ENCODE results near the gene CELSR3.

GRCh38 chr3:48630833-48631232 is 31.9 kb downstream of the CELSR3 start:
- TF ChIP-seq, protein P1, sequence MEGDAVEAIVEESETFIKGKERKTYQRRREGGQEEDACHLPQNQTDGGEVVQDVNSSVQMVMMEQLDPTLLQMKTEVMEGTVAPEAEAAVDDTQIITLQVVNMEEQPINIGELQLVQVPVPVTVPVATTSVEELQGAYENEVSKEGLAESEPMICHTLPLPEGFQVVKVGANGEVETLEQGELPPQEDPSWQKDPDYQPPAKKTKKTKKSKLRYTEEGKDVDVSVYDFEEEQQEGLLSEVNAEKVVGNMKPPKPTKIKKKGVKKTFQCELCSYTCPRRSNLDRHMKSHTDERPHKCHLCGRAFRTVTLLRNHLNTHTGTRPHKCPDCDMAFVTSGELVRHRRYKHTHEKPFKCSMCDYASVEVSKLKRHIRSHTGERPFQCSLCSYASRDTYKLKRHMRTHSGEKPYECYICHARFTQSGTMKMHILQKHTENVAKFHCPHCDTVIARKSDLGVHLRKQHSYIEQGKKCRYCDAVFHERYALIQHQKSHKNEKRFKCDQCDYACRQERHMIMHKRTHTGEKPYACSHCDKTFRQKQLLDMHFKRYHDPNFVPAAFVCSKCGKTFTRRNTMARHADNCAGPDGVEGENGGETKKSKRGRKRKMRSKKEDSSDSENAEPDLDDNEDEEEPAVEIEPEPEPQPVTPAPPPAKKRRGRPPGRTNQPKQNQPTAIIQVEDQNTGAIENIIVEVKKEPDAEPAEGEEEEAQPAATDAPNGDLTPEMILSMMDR (conservative IDR thresholded peaks at IDR 0.05; ENCODE audit: low read depth, low read length): no peak
- no peak for TF ChIP-seq MAFK (IDR thresholded peaks at IDR 0.05; ENCODE audit: low read depth, low read length)
- TF ChIP-seq, protein P2, sequence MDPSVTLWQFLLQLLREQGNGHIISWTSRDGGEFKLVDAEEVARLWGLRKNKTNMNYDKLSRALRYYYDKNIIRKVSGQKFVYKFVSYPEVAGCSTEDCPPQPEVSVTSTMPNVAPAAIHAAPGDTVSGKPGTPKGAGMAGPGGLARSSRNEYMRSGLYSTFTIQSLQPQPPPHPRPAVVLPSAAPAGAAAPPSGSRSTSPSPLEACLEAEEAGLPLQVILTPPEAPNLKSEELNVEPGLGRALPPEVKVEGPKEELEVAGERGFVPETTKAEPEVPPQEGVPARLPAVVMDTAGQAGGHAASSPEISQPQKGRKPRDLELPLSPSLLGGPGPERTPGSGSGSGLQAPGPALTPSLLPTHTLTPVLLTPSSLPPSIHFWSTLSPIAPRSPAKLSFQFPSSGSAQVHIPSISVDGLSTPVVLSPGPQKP (IDR thresholded peaks at IDR 0.05; ENCODE audit: borderline replicate concordance, low read depth, low read length): no peak
- no peak for TF ChIP-seq POLR2A (IDR thresholded peaks at IDR 0.05; ENCODE audit: low read depth, low read length)
